HG03060 (cell line): ENCODE results near the gene SLC2A1.
"Not testable (repeated sequence)": the region's sequence is repeated elsewhere in the genome, so short reads cannot be mapped to it uniquely, and the experiment has no call there.

ENCODE experiments used
- ATAC-seq: cut with Tn5 transposase; IDR thresholded peaks from one replicate; pipeline ENCODE4 v1.9.1; 2021; ENCODE audit warnings: low read depth, moderate number of reproducible peaks; ENCODE audit not compliant: unreplicated experiment

SLC2A1 gene

GRCh38 chr1:42914092-42914627 lies 44.5 kb downstream of the SLC2A1 start:
- ATAC-seq = no peak

DNA sequence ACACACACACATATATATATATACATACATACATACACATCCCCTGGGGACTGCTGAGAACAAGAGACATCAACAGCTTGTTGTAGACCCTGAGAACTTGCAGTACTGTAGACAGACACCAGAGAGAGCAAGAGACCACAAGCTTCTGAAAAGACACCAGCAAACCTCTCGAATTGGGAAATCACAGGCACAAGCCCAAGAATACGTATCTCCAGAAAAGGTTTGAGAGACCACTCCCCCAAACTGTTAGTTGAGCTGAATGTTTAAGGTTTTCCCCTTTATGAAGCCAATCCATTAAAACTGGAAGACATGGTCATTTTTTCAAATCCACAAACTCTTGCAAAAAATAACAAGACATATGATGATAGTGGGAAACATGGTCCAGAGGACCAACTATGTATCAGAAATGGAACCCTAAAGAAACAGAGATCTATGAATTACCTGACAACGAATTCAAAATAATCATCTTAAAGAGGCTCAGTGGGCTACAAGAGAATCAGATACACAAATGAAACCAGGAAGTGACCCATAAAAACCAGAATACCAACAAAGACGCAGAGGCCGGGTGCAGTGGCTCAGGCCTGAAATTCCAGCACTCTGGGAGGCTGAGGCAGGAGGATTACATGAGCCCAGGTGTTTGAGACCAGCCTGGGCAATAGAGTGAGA lies 45.1 kb downstream of the SLC2A1 start:
- ATAC-seq = no peak

GRCh38 chr1:42910985-42911384 lies 47.7 kb downstream of the SLC2A1 start:
- no peak for ATAC-seq

DNA sequence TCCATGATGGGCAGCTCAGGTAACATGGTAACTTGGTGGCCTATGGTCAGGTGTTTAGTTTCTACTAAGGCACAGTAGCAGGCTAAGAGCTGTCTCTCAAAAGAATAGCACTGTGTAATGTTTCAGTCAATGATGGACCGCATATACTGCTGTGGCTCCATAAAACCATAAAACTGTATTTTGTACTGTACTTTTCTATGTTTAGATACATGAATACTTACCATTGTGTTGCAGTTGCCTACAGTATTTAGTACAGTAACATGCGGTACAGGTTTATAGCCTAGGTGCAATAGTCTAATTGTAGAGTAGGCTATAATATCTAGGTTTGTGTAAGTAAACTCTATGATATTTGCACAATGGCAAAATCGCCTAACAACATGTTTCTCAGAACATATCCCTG lies 50.6 kb downstream of the SLC2A1 start:
- ATAC-seq = no peak

DNA sequence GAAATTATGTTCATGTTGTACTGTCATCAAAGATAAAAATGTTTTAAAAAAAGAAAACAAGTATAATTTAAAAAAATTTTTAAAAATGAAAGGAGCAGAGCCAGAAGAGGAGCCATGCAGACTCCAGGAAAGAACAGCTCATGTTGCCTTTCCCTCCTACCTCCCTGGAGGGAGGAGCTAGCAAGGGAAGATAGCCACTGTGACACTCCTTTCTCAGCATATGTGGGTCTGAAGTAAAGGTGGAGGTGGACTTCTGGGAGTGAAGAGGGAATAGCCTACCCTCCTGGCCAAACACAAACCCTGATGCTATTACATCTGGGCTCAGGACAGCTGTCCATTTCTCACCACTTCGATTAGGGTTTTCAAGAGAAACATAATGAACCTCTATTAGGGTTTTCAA lies 54.2 kb downstream of the SLC2A1 start:
- ATAC-seq = no peak

DNA sequence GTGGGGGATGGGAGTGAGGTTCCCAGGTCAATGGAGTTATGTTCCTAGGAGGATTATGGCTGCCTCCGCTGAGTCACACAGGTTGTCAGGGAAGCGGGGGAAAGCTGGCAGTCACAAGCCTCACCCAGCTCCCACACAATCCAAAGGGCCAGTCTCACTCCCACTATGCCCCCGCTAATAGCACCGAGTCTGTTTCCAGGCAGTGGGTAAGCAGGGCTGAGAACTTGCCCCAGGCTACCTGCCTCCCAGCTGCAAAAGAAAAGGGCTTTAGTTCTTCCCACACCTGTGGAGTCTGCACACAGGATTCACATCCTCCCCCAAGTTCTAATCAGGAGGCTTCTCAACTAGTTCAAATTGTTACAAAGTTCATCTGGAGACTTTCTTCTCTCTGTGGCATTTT lies 58.7 kb downstream of the SLC2A1 start:
- ATAC-seq = not testable (repeated sequence)

- ATAC-seq = no peak
These were observed 67.1 kb downstream of the SLC2A1 start for GRCh38 chr1:42891465-42892138.

- no peak for ATAC-seq
These were observed 69.4 kb downstream of the SLC2A1 start for GRCh38 chr1:42889264-42889663.

- no peak for ATAC-seq
These were observed 70.5 kb downstream of the SLC2A1 start for GRCh38 chr1:42888013-42888633.

DNA sequence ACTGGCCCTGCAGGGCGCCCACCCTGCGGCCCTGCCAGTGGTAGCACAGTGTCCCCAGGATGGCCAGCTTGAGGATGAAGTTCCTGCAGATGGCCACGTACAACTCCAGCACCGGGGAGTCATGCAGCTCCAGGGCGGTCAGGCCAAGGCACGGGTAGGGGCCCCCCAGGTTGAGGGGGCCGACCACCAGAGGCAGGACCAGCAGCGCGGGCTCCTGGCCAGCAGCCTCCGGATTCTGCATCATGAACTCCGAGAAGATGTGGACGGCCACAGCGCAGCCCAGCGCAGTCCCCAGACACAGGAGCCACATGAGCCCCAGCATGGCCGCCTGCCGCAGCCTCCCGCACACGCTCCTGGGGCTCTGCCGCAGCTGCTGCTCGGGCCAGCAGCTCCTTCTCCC lies 71.3 kb downstream of the SLC2A1 start:
- ATAC-seq = no peak

GRCh38 chr1:42886800-42887199 lies 71.9 kb downstream of the SLC2A1 start:
- no peak for ATAC-seq

DNA sequence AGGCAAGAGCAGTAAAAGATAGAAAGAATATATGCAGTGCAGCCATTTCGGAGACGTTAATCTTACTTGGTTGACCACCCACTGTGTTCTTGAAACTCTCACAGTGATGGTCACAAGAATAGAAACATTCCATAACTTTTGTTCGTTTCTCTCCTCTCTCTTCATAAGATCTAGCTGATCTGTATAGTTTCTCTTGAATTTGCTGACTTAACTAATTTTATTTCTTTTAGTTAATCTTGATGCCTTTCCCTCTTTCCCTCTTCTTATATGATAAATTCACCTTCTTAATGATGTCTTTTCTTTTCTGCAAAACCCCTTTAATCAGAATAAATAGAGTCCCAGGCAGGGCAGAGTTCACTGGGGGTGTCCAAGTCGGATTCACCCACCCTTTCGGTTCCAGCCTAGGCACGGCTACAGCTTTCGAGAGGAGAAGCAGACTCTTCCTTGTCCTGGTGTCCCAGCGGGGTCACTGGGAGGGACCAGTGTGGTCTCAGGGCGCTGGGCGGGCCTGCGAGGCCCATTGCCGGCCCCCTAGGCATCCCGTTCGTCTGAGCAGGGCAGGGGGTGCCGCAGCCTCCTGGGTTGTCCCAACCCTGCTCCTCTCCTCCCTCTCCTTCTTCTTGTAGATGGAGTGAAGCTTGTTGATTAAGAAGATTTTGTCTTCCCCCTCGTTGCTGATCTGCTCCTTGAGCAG lies 72.5 kb downstream of the SLC2A1 start:
- ATAC-seq = no peak

GRCh38 chr1:42880384-42880783 lies 78.3 kb downstream of the SLC2A1 start:
- ATAC-seq = no peak

DNA sequence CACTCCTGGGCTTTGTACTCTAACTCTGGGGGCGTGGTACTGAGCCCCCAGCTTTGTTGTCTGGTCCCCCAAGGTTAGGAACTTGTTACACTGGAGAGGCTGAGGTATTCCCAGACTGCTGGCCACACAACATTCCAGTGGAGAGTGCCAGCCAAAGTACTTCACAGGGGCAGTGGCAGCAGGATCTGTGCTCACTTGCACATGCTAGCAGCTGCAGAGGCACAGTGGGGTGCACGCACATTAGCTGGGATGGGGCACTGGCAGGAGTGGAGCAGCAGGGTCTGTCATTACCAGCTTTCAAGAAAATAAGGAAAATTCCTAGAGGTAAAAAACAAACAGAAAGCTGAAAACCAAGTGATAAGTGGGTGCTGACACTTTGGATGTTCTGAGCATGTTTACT lies 81.3 kb downstream of the SLC2A1 start:
- ATAC-seq = no peak

DNA sequence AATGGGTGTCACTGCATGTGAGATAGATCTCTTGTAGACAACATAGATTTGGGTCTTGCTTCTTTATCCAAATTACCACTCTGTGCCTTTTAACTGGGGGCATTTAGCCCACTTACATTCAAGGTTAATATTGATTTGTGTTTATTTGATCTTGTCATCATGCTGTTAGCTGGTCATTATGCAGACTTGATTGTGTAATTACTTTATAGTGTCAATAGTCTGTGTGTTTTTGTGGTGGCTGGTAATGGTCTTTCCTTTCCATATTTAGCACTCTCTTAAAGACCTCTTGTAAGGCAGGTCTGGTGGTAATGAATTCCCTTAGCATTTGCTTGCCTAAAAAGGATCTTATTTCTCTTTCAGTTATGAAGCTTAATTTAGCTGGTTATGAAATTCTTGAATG lies 82.7 kb downstream of the SLC2A1 start:
- no peak for ATAC-seq
